GM12891 (cell line): Measurements from ENCODE around the gene TTYH3.

Experiments used
- DNase-seq: peaks from one replicate; pipeline ENCODE4 v3.0.0; 2011; ENCODE audit warnings: low spot score; ENCODE audit not compliant: insufficient read length
- FAIRE-seq: peaks from 2 replicates; lab custom pipeline; 2011; peaks lifted over from hg19 to GRCh38; lab: Jason Lieb, UNC
- PAX5 ChIP-seq: IDR thresholded peaks from 2 replicates; pipeline ENCODE4 v1.6.1; 2011; ENCODE audit warnings: low read length, moderate library complexity, mild to moderate bottlenecking; ENCODE audit not compliant: insufficient read depth, severe bottlenecking
- POLR2A ChIP-seq: IDR thresholded peaks from 2 replicates; pipeline ENCODE4 v1.6.1; 2011; ENCODE audit warnings: low read depth, low read length, control low read depth
- POLR2AphosphoS5 ChIP-seq: IDR thresholded peaks from 2 replicates; pipeline ENCODE4 v1.6.1; 2011; ENCODE audit warnings: low read depth, low read length, control low read depth
- POU2F2 ChIP-seq: IDR thresholded peaks from 2 replicates; pipeline ENCODE4 v1.6.1; 2011; ENCODE audit warnings: low read depth, mild to moderate bottlenecking, control low read depth, low read length, moderate library complexity
- SPI1 ChIP-seq: IDR thresholded peaks from 2 replicates; pipeline ENCODE4 v1.6.1; 2011; ENCODE audit warnings: low read depth, low read length, control low read depth
- TAF1 ChIP-seq: IDR thresholded peaks from 2 replicates; pipeline ENCODE4 v1.6.1; 2011; ENCODE audit warnings: low read depth, low read length, control low read depth

The TTYH3 gene

GRCh38 chr7:2624293-2624886, 7.4 kb upstream of the TTYH3 start:
- TF ChIP-seq POLR2A (no peak), SPI1 (no peak), PAX5 (no peak), POU2F2 (no peak), POLR2AphosphoS5 (no peak), TAF1 (no peak)
- DNase-seq, result no peak
- no peak for FAIRE-seq

- DNase-seq, result no peak
- no peak for TF ChIP-seq PAX5
- no peak for TF ChIP-seq SPI1
- TF ChIP-seq POLR2A, result no peak
- TF ChIP-seq POU2F2, result no peak
- TF ChIP-seq POLR2AphosphoS5, result no peak
- no peak for TF ChIP-seq TAF1
- FAIRE-seq, result no peak
These were observed 5.2 kb upstream of the TTYH3 start for GRCh38 chr7:2626498-2627117.

GRCh38 chr7:2627258-2628129, 4.3 kb upstream of the TTYH3 start:
- DNase-seq, result no peak
- TF ChIP-seq TAF1, result no peak
- no peak for TF ChIP-seq POU2F2
- no peak for TF ChIP-seq SPI1
- no peak for TF ChIP-seq POLR2A
- no peak for TF ChIP-seq PAX5
- no peak for TF ChIP-seq POLR2AphosphoS5
- no peak for FAIRE-seq

- FAIRE-seq, result no peak
- no peak for DNase-seq
- no peak for TF ChIP-seq POLR2AphosphoS5
- no peak for TF ChIP-seq TAF1
These were observed 3.7 kb upstream of the TTYH3 start for GRCh38 chr7:2628130-2628482.

GRCh38 chr7:2628891-2629290, 2.9 kb upstream of the TTYH3 start:
- no peak for FAIRE-seq
- no peak for DNase-seq
- no peak for TF ChIP-seq POLR2AphosphoS5
- TF ChIP-seq TAF1, result no peak

- TF ChIP-seq POLR2A (no peak), POLR2AphosphoS5 (no peak), SPI1 (no peak)
- DNase-seq (no peak), FAIRE-seq (no peak)
These were observed 1.8 kb upstream of the TTYH3 start for GRCh38 chr7:2629746-2630681.

GRCh38 chr7:2632733-2633537, 1.1 kb downstream of the TTYH3 start:
- FAIRE-seq (peak; percentile 83), DNase-seq (no peak)

GRCh38 chr7:2633538-2634266, 1.9 kb downstream of the TTYH3 start:
- DNase-seq (no peak), FAIRE-seq (peak; percentile 31)
- no peak for TF ChIP-seq TAF1
- no peak for TF ChIP-seq POLR2AphosphoS5
- TF ChIP-seq PAX5, result no peak
- no peak for TF ChIP-seq SPI1
- TF ChIP-seq POU2F2, result no peak
- TF ChIP-seq POLR2A, result no peak

More at GRCh38 chr7:2632733-2633537, 1.1 kb downstream of the TTYH3 start:
- no peak for TF ChIP-seq TAF1
- TF ChIP-seq SPI1, result peak; percentile 43

- no peak for DNase-seq
- TF ChIP-seq POLR2A, result no peak
- TF ChIP-seq TAF1, result no peak
- TF ChIP-seq SPI1, result no peak
- TF ChIP-seq PAX5, result no peak
- no peak for TF ChIP-seq POLR2AphosphoS5
- no peak for TF ChIP-seq POU2F2
- FAIRE-seq, result no peak
These were observed 2.7 kb downstream of the TTYH3 start for GRCh38 chr7:2634267-2635145.
